ENCODE results near the gene SYTL3.

GRCh38 chr6:158686791-158687381 is 37.0 kb downstream of the SYTL3 start:
- TF ChIP-seq POLR2A (IDR thresholded peaks at IDR 0.05; ENCODE audit: low read depth, low read length) (no peak), POLR2AphosphoS5 (IDR thresholded peaks at IDR 0.05; ENCODE audit: low read depth, low read length) (no peak), TAF1 (IDR thresholded peaks at IDR 0.05; ENCODE audit: low read depth, low read length) (no peak), PAX5 (IDR thresholded peaks at IDR 0.05; ENCODE audit: insufficient read depth, low read length, severe bottlenecking) (no peak)
